ENCODE measurements around the gene SUCLG2. TPM values are rescaled to one million over a fixed set of nuclear protein-coding genes. Genes with fewer than 3 reads are reported as not detected.

The SUCLG2 gene
- total and polyA plus RNA-seq, 10 of the 15 experiments (the other 5 are each of a cell fraction or from before 2014, with no cell fraction given) = 17.8 to 50.9 (median 37.2) TPM

GRCh38 chr3:67468511-67468910 lies 185.9 kb downstream of the SUCLG2 start:
- Histone ChIP-seq H3K79me2 (ENCODE audit: control insufficient read depth, insufficient read depth, low read length) (no peaks in the 10 kb centered on the region), H3K27ac (ENCODE audit: control insufficient read depth, insufficient read depth) (no peak overlapping the region), H3K36me3 (ENCODE audit: control insufficient read depth in 2 of 2, insufficient read depth in 2 of 2, low read length in 1 of 2) (no peaks in the 10 kb centered on the region), H3K4me2 (ENCODE audit: control insufficient read depth, insufficient read depth) (no peak overlapping the region), H4K20me1 (ENCODE audit: control insufficient read depth, insufficient read depth) (no peaks in the 10 kb centered on the region), H3K27me3 (replicated peaks in 1 of 2; ENCODE audit: control insufficient read depth in 2 of 2, insufficient read depth in 2 of 2, low read length in 1 of 2) (no peaks in the 10 kb centered on the region), H3K4me3 (no peak overlapping the region), H3K4me1 (ENCODE audit: control insufficient read depth, insufficient read depth, low read length) (no peaks in the 10 kb centered on the region), H3K9ac (ENCODE audit: control insufficient read depth, insufficient read depth, low read length) (no peak overlapping the region), H2AFZ (ENCODE audit: control insufficient read depth, low read depth, low read length) (no peak overlapping the region), H3K9me3 (replicated peaks; ENCODE audit: control insufficient read depth, insufficient read depth, low read length) (no peaks in the 10 kb centered on the region)
- FAIRE-seq (no peak), ATAC-seq (no peak), DNase-seq (ENCODE audit: low read depth, low spot score) (no peak)
- TF ChIP-seq CHD2 (IDR thresholded peaks at IDR 0.05; ENCODE audit: borderline replicate concordance, low read depth, low read length) (no peak), SMARCA5 (IDR thresholded peaks at IDR 0.05) (no peak), BACH1 (IDR thresholded peaks at IDR 0.05; ENCODE audit: borderline replicate concordance) (no peak), CBX3 (IDR thresholded peaks at IDR 0.05; ENCODE audit: borderline replicate concordance, low read depth) (no peak), EZH2 (IDR thresholded peaks at IDR 0.05; ENCODE audit: borderline replicate concordance, control insufficient read depth, low read depth, low read length) (no peak), USF2 (IDR thresholded peaks at IDR 0.05; ENCODE audit: borderline replicate concordance, low read depth, low read length) (no peak), LARP7 (IDR thresholded peaks at IDR 0.05) (no peak), JUND (IDR thresholded peaks at IDR 0.05; ENCODE audit: low read depth, low read length) (no peak)
- TF ChIP-seq, protein P1, sequence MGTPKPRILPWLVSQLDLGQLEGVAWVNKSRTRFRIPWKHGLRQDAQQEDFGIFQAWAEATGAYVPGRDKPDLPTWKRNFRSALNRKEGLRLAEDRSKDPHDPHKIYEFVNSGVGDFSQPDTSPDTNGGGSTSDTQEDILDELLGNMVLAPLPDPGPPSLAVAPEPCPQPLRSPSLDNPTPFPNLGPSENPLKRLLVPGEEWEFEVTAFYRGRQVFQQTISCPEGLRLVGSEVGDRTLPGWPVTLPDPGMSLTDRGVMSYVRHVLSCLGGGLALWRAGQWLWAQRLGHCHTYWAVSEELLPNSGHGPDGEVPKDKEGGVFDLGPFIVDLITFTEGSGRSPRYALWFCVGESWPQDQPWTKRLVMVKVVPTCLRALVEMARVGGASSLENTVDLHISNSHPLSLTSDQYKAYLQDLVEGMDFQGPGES (IDR thresholded peaks at IDR 0.05) = no peak
- ChIA-PET RAD21 (ENCODE audit: unreplicated experiment) (interaction anchor here (1.1 kb wide), 1 partner anchor 321 kb away, joined by 4 read pairs; no protein-coding TSS in a partner anchor), POLR2A (no interaction called here), CTCF (interaction anchor here (0.9 kb wide), 1 partner anchor 1427 kb away, joined by 3 read pairs; no protein-coding TSS in a partner anchor), SMC1A (ENCODE audit: uncharacterized antibody, unreplicated experiment) (interaction anchor here (0.5 to 1.2 kb wide), 5 partner anchors 50 to 481 kb away, joined by 3 read pairs; no protein-coding TSS in a partner anchor)
- intact Hi-C loops (cut with micrococcal nuclease; ENCODE audit: unreplicated experiment) (no loop called here), in situ Hi-C loops (cut with MboI) (no loop called here)
- BruUV-seq (replicated peaks) = no TSS peak
- WGBS (ENCODE audit: insufficient coverage, insufficient replicate concordance, low lambda C conversion rate, missing lambda C conversion rate) = 83% methylated on average over 4 of the region's 4 CpGs
